HEK293 (cell line): ENCODE data around the gene JAML.

Experiments used
- IKZF3 ChIP-seq: fragments of 450-650 bp; IDR thresholded peaks from 2 replicates; pipeline ENCODE4 v1.5.0; 2018; ENCODE audit warnings: missing biosample characterization, mild to moderate bottlenecking, missing genetic modification characterization, moderate library complexity
- KLF1 ChIP-seq: fragments of 450-650 bp; formaldehyde crosslinking; IDR thresholded peaks from 2 replicates; pipeline ENCODE4 v1.5.1; 2016; ENCODE audit warnings: missing biosample characterization, missing genetic modification characterization
- KLF8 ChIP-seq: fragments of 450-650 bp; formaldehyde crosslinking; IDR thresholded peaks from 2 replicates; pipeline ENCODE4 v1.5.1; 2016; ENCODE audit warnings: missing biosample characterization, missing genetic modification characterization
- WT1 ChIP-seq: fragments of 450-650 bp; formaldehyde crosslinking; IDR thresholded peaks from 2 replicates; pipeline ENCODE4 v1.5.1; 2016; ENCODE audit warnings: missing biosample characterization, missing genetic modification characterization
- ZBTB7A ChIP-seq: fragments of 450-650 bp; formaldehyde crosslinking; IDR thresholded peaks from 2 replicates; pipeline ENCODE4 v1.5.1; 2016; ENCODE audit warnings: low read depth, missing biosample characterization, missing genetic modification characterization
- ZNF10 ChIP-seq: fragments of 450-650 bp; formaldehyde crosslinking; IDR thresholded peaks from 2 replicates; pipeline ENCODE4 v1.5.1; 2017; ENCODE audit warnings: missing biosample characterization, missing genetic modification characterization
- ZNF16 ChIP-seq: fragments of 450-650 bp; formaldehyde crosslinking; IDR thresholded peaks from 2 replicates; pipeline ENCODE4 v1.5.1; 2016; ENCODE audit warnings: low read depth, missing biosample characterization, missing genetic modification characterization
- ZNF202 ChIP-seq: fragments of 450-650 bp; formaldehyde crosslinking; IDR thresholded peaks from 2 replicates; pipeline ENCODE4 v1.5.1; 2016; ENCODE audit warnings: missing biosample characterization, missing genetic modification characterization, borderline replicate concordance
- ZNF214 ChIP-seq: fragments of 450-650 bp; formaldehyde crosslinking; IDR thresholded peaks from 2 replicates; pipeline ENCODE4 v1.5.1; 2017; ENCODE audit warnings: missing biosample characterization, mild to moderate bottlenecking, missing genetic modification characterization, borderline replicate concordance
- ZNF266 ChIP-seq: fragments of 450-650 bp; formaldehyde crosslinking; IDR thresholded peaks from 2 replicates; pipeline ENCODE4 v1.5.1; 2016; ENCODE audit warnings: missing biosample characterization, missing genetic modification characterization, low read depth
- ZNF341 ChIP-seq: fragments of 450-650 bp; formaldehyde crosslinking; IDR thresholded peaks from 2 replicates; pipeline ENCODE4; 2016; ENCODE audit warnings: low read depth, missing biosample characterization, missing genetic modification characterization
- ZNF530 ChIP-seq: fragments of 450-650 bp; formaldehyde crosslinking; IDR thresholded peaks from 2 replicates; pipeline ENCODE4 v1.5.1; 2016; ENCODE audit warnings: low read depth, missing biosample characterization, missing genetic modification characterization
- ZNF561 ChIP-seq: fragments of 450-650 bp; IDR thresholded peaks from 2 replicates; pipeline ENCODE4 v1.5.1; 2018; ENCODE audit warnings: missing biosample characterization, missing genetic modification characterization, borderline replicate concordance
- ZNF596 ChIP-seq: fragments of 450-650 bp; IDR thresholded peaks from 2 replicates; pipeline ENCODE4 v1.5.0; 2018; ENCODE audit warnings: missing biosample characterization, mild to moderate bottlenecking, missing genetic modification characterization, moderate library complexity
- ZNF660 ChIP-seq: fragments of 450-650 bp; IDR thresholded peaks from 2 replicates; pipeline ENCODE4 v1.5.1; 2018; ENCODE audit warnings: missing biosample characterization, mild to moderate bottlenecking, missing genetic modification characterization
- ZNF76 ChIP-seq: fragments of 450-650 bp; formaldehyde crosslinking; IDR thresholded peaks from 2 replicates; pipeline ENCODE4; 2016; ENCODE audit warnings: low read depth, missing biosample characterization, missing genetic modification characterization, borderline replicate concordance
- ZNF791 ChIP-seq: fragments of 450-650 bp; formaldehyde crosslinking; IDR thresholded peaks from 2 replicates; pipeline ENCODE4 v1.5.1; 2016; ENCODE audit warnings: missing biosample characterization, missing genetic modification characterization
- TF ChIP-seq, protein P1 (sequence below): fragments of 450-650 bp; formaldehyde crosslinking; IDR thresholded peaks from 2 replicates; pipeline ENCODE4 v1.5.1; 2016; ENCODE audit warnings: missing biosample characterization, missing genetic modification characterization, low read depth
- TF ChIP-seq, protein P2 (sequence below): fragments of 450-650 bp; IDR thresholded peaks from 2 replicates; pipeline ENCODE4 v1.5.1; 2018; ENCODE audit warnings: missing biosample characterization, mild to moderate bottlenecking, missing genetic modification characterization
- TF ChIP-seq, protein P3 (sequence below): fragments of 450-650 bp; formaldehyde crosslinking; IDR thresholded peaks from 2 replicates; pipeline ENCODE4 v1.5.1; 2017; ENCODE audit warnings: missing biosample characterization, missing genetic modification characterization
- TF ChIP-seq, protein P4 (sequence below): fragments of 450-650 bp; formaldehyde crosslinking; IDR thresholded peaks from 2 replicates; pipeline ENCODE4 v1.5.1; 2017; ENCODE audit warnings: missing biosample characterization, missing genetic modification characterization
- TF ChIP-seq, protein P5 (sequence below): fragments of 450-650 bp; formaldehyde crosslinking; optimal IDR thresholded peaks from 2 replicates; pipeline ENCODE3; 2016; ENCODE audit warnings: missing biosample characterization, mild to moderate bottlenecking, missing genetic modification characterization

Gene JAML

DNA sequence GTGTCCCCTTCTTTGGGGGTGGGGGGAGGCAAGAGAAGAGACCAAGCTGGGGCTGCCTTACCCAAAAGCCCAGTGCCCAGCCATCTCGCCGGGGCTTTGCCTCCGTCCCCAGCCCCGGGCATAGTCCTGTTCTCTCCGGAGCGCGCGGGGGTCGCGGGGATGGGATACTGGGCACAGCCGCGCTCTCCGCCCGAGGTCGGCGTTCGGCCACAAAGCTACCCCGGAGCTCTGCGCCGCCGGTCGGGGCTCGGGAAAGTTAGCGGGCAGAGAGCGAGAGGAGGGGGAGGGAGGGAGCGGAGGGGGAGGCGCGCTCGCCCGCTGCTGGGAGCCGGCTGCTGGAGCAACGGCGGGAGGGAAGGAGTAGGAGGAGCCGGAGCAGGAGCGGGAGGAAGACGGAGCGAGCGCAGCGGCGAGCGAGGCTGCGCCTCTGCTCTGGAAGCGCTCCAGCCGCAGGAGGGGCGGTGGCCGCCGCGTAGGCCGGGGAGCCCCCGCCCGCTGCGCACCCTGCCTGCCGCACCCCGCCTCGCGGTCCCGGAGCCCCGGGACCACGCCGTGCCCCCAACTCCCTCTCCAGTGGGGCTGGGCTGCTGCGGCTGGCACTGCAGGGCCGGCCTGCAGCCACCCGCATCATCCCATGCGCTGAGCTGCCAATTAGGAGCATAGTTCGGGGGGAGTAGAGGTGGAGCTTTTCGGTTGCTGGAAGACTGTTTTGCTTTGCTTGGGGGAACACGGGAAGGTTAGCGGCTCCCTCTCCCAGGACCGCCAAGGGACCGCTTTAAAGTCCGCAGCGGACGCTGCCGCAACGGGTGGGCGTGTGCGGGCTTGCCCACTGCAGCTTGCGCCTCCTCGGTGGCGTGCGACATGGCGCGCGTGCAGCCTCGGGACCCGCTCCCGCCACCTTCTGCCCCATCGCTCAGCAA is 72.0 kb downstream of the JAML start, which contains the start of gene SCN4B (continued):
- peak; percentile 78 for TF ChIP-seq ZNF76 (tag by site-specific recombination)
- TF ChIP-seq ZNF791 (tag by site-specific recombination), result no peak
- TF ChIP-seq, protein P1, sequence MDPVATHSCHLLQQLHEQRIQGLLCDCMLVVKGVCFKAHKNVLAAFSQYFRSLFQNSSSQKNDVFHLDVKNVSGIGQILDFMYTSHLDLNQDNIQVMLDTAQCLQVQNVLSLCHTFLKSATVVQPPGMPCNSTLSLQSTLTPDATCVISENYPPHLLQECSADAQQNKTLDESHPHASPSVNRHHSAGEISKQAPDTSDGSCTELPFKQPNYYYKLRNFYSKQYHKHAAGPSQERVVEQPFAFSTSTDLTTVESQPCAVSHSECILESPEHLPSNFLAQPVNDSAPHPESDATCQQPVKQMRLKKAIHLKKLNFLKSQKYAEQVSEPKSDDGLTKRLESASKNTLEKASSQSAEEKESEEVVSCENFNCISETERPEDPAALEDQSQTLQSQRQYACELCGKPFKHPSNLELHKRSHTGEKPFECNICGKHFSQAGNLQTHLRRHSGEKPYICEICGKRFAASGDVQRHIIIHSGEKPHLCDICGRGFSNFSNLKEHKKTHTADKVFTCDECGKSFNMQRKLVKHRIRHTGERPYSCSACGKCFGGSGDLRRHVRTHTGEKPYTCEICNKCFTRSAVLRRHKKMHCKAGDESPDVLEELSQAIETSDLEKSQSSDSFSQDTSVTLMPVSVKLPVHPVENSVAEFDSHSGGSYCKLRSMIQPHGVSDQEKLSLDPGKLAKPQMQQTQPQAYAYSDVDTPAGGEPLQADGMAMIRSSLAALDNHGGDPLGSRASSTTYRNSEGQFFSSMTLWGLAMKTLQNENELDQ (tag by site-specific recombination), result no peak
- no peak for TF ChIP-seq ZNF214 (tag by site-specific recombination)
- TF ChIP-seq ZNF561, result peak; percentile 99
- TF ChIP-seq, protein P2, sequence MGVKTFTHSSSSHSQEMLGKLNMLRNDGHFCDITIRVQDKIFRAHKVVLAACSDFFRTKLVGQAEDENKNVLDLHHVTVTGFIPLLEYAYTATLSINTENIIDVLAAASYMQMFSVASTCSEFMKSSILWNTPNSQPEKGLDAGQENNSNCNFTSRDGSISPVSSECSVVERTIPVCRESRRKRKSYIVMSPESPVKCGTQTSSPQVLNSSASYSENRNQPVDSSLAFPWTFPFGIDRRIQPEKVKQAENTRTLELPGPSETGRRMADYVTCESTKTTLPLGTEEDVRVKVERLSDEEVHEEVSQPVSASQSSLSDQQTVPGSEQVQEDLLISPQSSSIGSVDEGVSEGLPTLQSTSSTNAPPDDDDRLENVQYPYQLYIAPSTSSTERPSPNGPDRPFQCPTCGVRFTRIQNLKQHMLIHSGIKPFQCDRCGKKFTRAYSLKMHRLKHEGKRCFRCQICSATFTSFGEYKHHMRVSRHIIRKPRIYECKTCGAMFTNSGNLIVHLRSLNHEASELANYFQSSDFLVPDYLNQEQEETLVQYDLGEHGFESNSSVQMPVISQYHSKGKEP (tag by site-specific recombination), result peak; percentile 69; the same call in 1 of the 2 replicates
- TF ChIP-seq KLF8 (tag by site-specific recombination), result peak; percentile 38; the same call in 1 of the 2 replicates
- 0 out of 2 replicates have a peak, but pooled peaks have one; percentile 44 for TF ChIP-seq ZNF596 (tag by site-specific recombination)
- peak; percentile 23; the same call in 1 of the 2 replicates for TF ChIP-seq KLF1 (tag by site-specific recombination)
- TF ChIP-seq, protein P3, sequence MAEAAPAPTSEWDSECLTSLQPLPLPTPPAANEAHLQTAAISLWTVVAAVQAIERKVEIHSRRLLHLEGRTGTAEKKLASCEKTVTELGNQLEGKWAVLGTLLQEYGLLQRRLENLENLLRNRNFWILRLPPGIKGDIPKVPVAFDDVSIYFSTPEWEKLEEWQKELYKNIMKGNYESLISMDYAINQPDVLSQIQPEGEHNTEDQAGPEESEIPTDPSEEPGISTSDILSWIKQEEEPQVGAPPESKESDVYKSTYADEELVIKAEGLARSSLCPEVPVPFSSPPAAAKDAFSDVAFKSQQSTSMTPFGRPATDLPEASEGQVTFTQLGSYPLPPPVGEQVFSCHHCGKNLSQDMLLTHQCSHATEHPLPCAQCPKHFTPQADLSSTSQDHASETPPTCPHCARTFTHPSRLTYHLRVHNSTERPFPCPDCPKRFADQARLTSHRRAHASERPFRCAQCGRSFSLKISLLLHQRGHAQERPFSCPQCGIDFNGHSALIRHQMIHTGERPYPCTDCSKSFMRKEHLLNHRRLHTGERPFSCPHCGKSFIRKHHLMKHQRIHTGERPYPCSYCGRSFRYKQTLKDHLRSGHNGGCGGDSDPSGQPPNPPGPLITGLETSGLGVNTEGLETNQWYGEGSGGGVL, result peak; percentile 97
- TF ChIP-seq ZNF16 (tag by site-specific recombination), result no peak
- TF ChIP-seq, protein P4, sequence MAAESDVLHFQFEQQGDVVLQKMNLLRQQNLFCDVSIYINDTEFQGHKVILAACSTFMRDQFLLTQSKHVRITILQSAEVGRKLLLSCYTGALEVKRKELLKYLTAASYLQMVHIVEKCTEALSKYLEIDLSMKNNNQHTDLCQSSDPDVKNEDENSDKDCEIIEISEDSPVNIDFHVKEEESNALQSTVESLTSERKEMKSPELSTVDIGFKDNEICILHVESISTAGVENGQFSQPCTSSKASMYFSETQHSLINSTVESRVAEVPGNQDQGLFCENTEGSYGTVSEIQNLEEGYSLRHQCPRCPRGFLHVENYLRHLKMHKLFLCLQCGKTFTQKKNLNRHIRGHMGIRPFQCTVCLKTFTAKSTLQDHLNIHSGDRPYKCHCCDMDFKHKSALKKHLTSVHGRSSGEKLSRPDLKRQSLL (tag by site-specific recombination), result peak; percentile 97
- no peak for TF ChIP-seq ZNF10 (tag by site-specific recombination)
- TF ChIP-seq, protein P5, sequence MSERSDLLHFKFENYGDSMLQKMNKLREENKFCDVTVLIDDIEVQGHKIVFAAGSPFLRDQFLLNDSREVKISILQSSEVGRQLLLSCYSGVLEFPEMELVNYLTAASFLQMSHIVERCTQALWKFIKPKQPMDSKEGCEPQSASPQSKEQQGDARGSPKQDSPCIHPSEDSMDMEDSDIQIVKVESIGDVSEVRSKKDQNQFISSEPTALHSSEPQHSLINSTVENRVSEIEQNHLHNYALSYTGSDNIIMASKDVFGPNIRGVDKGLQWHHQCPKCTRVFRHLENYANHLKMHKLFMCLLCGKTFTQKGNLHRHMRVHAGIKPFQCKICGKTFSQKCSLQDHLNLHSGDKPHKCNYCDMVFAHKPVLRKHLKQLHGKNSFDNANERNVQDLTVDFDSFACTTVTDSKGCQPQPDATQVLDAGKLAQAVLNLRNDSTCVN, result peak; percentile 90
- TF ChIP-seq IKZF3, result peak; percentile 66
- TF ChIP-seq ZNF341 (tag by site-specific recombination), result peak; percentile 91
- 0 out of 2 replicates have a peak, but pooled peaks have one; percentile 25 for TF ChIP-seq ZBTB7A (tag by site-specific recombination)
- no peak for TF ChIP-seq ZNF530 (tag by site-specific recombination)
- TF ChIP-seq ZNF202, result no peak
- TF ChIP-seq ZNF660, result no peak
- TF ChIP-seq ZNF266 (tag by site-specific recombination), result no peak
- TF ChIP-seq WT1 (tag by site-specific recombination), result 0 out of 2 replicates have a peak, but pooled peaks have one; percentile 12
